Activated CD4-positive, alpha-beta T cell treated with anti-CD3 and anti-CD28 coated beads for 36 hours (primary cell): ENCODE measurements around the gene KAT2B. TPM values are rescaled to one million over a fixed set of nuclear protein-coding genes. Genes with fewer than 3 reads are reported as not detected.
"Not testable (repeated sequence)": the region's sequence is repeated elsewhere in the genome, so short reads cannot be mapped to it uniquely, and the experiment has no call there.

Source experiments
- ATAC-seq: fragments of 200-7000 bp; cut with Tn5 transposase; one replicate; pipeline ENCODE4 v1.10.0; 2021; ENCODE audit warnings: mild to moderate bottlenecking, moderate library complexity
- CTCF ChIA-PET: fragments of 350-600 bp; sonication (Branson Sonifier 250); formaldehyde crosslinking; loops from one replicate; lab custom pipeline; 2021; ENCODE audit warnings: antibody characterized with exemption; lab: Charles Lee
- POLR2A ChIA-PET: fragments of 350-600 bp; sonication (Branson Sonifier 250); formaldehyde crosslinking; loops from one replicate; lab custom pipeline; 2021; ENCODE audit warnings: antibody characterized with exemption, inconsistent platforms; lab: Charles Lee
- DNase-seq: peaks from one replicate; pipeline ENCODE4 v3.0.0-alpha.2; 2020
- H3K27ac Mint-ChIP-seq: one replicate; pipeline ENCODE4 v1.8.0; 2021; ENCODE audit warnings: mixed read lengths
- H3K27me3 Mint-ChIP-seq: one replicate; pipeline ENCODE4 v1.8.0; 2021; ENCODE audit warnings: mixed read lengths
- H3K36me3 Mint-ChIP-seq: one replicate; pipeline ENCODE4 v1.8.0; 2021; ENCODE audit warnings: low read depth, mixed read lengths
- H3K4me1 Mint-ChIP-seq: one replicate; pipeline ENCODE4 v1.8.0; 2021; ENCODE audit warnings: mixed read lengths
- H3K4me3 Mint-ChIP-seq: one replicate; pipeline ENCODE4 v1.8.0; 2021; ENCODE audit warnings: mild to moderate bottlenecking, moderate library complexity, mixed read lengths
- H3K9me3 Mint-ChIP-seq: one replicate; pipeline ENCODE4 v1.8.0; 2021; ENCODE audit warnings: low read depth, mixed read lengths
- intact Hi-C, 2 experiments: fragments of 100-400 bp; cut with DNase I in 1 of 2; cut with micrococcal nuclease in 1 of 2; formaldehyde crosslinking; loops; one replicate each; pipeline versions ENCODE4 v1.14.2 to v1.15.1; 2022 to 2024; cut with DNase I, micrococcal nuclease
- total RNA-seq, 2 experiments: library from RNA; stranded (reverse); gene quantifications; one replicate each; pipeline ENCODE4 v1.2.3, GENCODE V29; 2021

KAT2B gene
- total RNA-seq, 2 experiments from 2014 or later: 17.2 to 18.5 TPM

- DNase-seq: no peak
- intact Hi-C loops: loop anchor here in 1 of 2 experiments (5.0 kb wide), 1 partner anchor 1600 kb away; no protein-coding TSS in a partner anchor
- Mint-ChIP-seq H3K27ac (peak overlapping the region; percentile 64), H3K36me3 (no peaks in the 10 kb centered on the region), H3K27me3 (no peaks in the 10 kb centered on the region), H3K4me3 (peak overlapping the region; percentile 95), H3K9me3 (no peaks in the 10 kb centered on the region), H3K4me1 (peaks cover 62% of the 10 kb centered on the region)
- CTCF ChIA-PET: interaction anchor here (0.7 to 2.9 kb wide), 6 partner anchors 11 to 144 kb away, joined by 3 to 24 read pairs (median 4); partner anchors contain the start of gene SGO1
- no peak for ATAC-seq
- POLR2A ChIA-PET: interaction anchor here (1.8 to 2.6 kb wide), 2 partner anchors 11 to 15 kb away, joined by 6 to 19 read pairs; no protein-coding TSS in a partner anchor
These were observed 2.1 kb downstream of the KAT2B start for GRCh38 chr3:20042331-20042730.

GRCh38 chr3:20043396-20043795, 3.1 kb downstream of the KAT2B start:
- H3K4me1 Mint-ChIP-seq: peaks cover 60% of the 10 kb centered on the region
- H3K9me3 Mint-ChIP-seq: no peaks in the 10 kb centered on the region
- H3K36me3 Mint-ChIP-seq: no peaks in the 10 kb centered on the region
- no peak for ATAC-seq
- peak overlapping the region; percentile 66 for H3K4me3 Mint-ChIP-seq
- ChIA-PET CTCF (interaction anchor here (1.0 to 1.8 kb wide), 2 partner anchors 11 to 17 kb away, joined by 3 to 5 read pairs; no protein-coding TSS in a partner anchor), POLR2A (interaction anchor here (0.8 kb wide), 1 partner anchor 11 kb away, joined by 3 read pairs; no protein-coding TSS in a partner anchor)
- H3K27ac Mint-ChIP-seq: peak overlapping the region; percentile 90
- intact Hi-C loops: loop anchor here in 1 of 2 experiments (5.0 kb wide), 1 partner anchor 1601 kb away; no protein-coding TSS in a partner anchor
- H3K27me3 Mint-ChIP-seq: no peaks in the 10 kb centered on the region
- DNase-seq: peak; percentile 72

GRCh38 chr3:20043825-20044224, 3.6 kb downstream of the KAT2B start:
- H3K4me1 Mint-ChIP-seq: peaks cover 59% of the 10 kb centered on the region
- intact Hi-C loops: loop anchor here in 1 of 2 experiments (5.0 kb wide), 1 partner anchor 1602 kb away; no protein-coding TSS in a partner anchor
- no peaks in the 10 kb centered on the region for H3K9me3 Mint-ChIP-seq
- no peaks in the 10 kb centered on the region for H3K27me3 Mint-ChIP-seq
- DNase-seq (no peak), ATAC-seq (no peak)
- POLR2A ChIA-PET: interaction anchor here (0.8 kb wide), 1 partner anchor 11 kb away, joined by 3 read pairs; no protein-coding TSS in a partner anchor
- CTCF ChIA-PET: interaction anchor here (1.0 to 1.8 kb wide), 2 partner anchors 11 to 17 kb away, joined by 3 to 5 read pairs; no protein-coding TSS in a partner anchor
- H3K36me3 Mint-ChIP-seq: no peaks in the 10 kb centered on the region
- H3K27ac Mint-ChIP-seq: peak overlapping the region; percentile 90
- H3K4me3 Mint-ChIP-seq: peak overlapping the region; percentile 66

GRCh38 chr3:20045141-20045540, 4.9 kb downstream of the KAT2B start:
- H3K9me3 Mint-ChIP-seq, DNase-seq, H3K27ac Mint-ChIP-seq, H3K27me3 Mint-ChIP-seq, H3K36me3 Mint-ChIP-seq, ATAC-seq, POLR2A ChIA-PET, H3K4me3 Mint-ChIP-seq, intact Hi-C loops: not testable (repeated sequence)
- CTCF ChIA-PET: interaction anchor here (1.1 to 1.8 kb wide), 2 partner anchors 9 to 141 kb away, joined by 4 to 5 read pairs; partner anchors contain the start of gene SGO1
- H3K4me1 Mint-ChIP-seq: peaks cover 65% of the 10 kb centered on the region

GRCh38 chr3:20046556-20046955, 6.3 kb downstream of the KAT2B start:
- Mint-ChIP-seq H3K4me1 (peaks cover 76% of the 10 kb centered on the region), H3K27me3 (no peaks in the 10 kb centered on the region), H3K36me3 (peaks cover 1% of the 10 kb centered on the region), H3K9me3 (no peaks in the 10 kb centered on the region), H3K27ac (peak overlapping the region; percentile 31), H3K4me3 (no peak overlapping the region)
- ChIA-PET CTCF (no interaction called here), POLR2A (no interaction called here)
- no peak for ATAC-seq
- DNase-seq: no peak
- intact Hi-C loops: no loop called here

- Mint-ChIP-seq H3K27ac (peak overlapping the region; percentile 68), H3K27me3 (no peaks in the 10 kb centered on the region), H3K9me3 (no peaks in the 10 kb centered on the region), H3K4me1 (peaks cover 76% of the 10 kb centered on the region), H3K4me3 (no peak overlapping the region), H3K36me3 (peaks cover 1% of the 10 kb centered on the region)
- DNase-seq (no peak), ATAC-seq (peak; percentile 10)
- POLR2A ChIA-PET: no interaction called here
- CTCF ChIA-PET: no interaction called here
- intact Hi-C loops: no loop called here
These were observed 7.1 kb downstream of the KAT2B start for GRCh38 chr3:20047341-20047779.

GRCh38 chr3:20047976-20048883, 8.0 kb downstream of the KAT2B start:
- peaks cover 76% of the 10 kb centered on the region for H3K4me1 Mint-ChIP-seq
- no peaks in the 10 kb centered on the region for H3K27me3 Mint-ChIP-seq
- POLR2A ChIA-PET: no interaction called here
- peak overlapping the region; percentile 37 for H3K27ac Mint-ChIP-seq
- H3K9me3 Mint-ChIP-seq: no peaks in the 10 kb centered on the region
- CTCF ChIA-PET: interaction anchor here (0.7 kb wide), 1 partner anchor 10 kb away, joined by 3 read pairs; no protein-coding TSS in a partner anchor
- H3K4me3 Mint-ChIP-seq: no peak overlapping the region
- ATAC-seq: no peak
- DNase-seq: no peak
- intact Hi-C loops: no loop called here
- H3K36me3 Mint-ChIP-seq: peaks cover 1% of the 10 kb centered on the region

- intact Hi-C loops: loop anchor here in 1 of 2 experiments (10.0 kb wide), 1 partner anchor 1396 kb away; no protein-coding TSS in a partner anchor
- DNase-seq (no peak), ATAC-seq (no peak)
- no peaks in the 10 kb centered on the region for H3K9me3 Mint-ChIP-seq
- peak overlapping the region; percentile 4 for H3K27ac Mint-ChIP-seq
- ChIA-PET POLR2A (interaction anchor here (4.2 kb wide), 1 partner anchor 10 kb away, joined by 19 read pairs; the partner anchor contains the start of gene KAT2B), CTCF (interaction anchor here (1.0 to 6.0 kb wide), 2 partner anchors 10 to 100 kb away, joined by 3 to 24 read pairs; partner anchors contain the start of gene KAT2B)
- peaks cover 57% of the 10 kb centered on the region for H3K4me1 Mint-ChIP-seq
- no peaks in the 10 kb centered on the region for H3K27me3 Mint-ChIP-seq
- H3K36me3 Mint-ChIP-seq: peaks cover 1% of the 10 kb centered on the region
- no peak overlapping the region for H3K4me3 Mint-ChIP-seq
These were observed 11.0 kb downstream of the KAT2B start for GRCh38 chr3:20051123-20051806.

GRCh38 chr3:20052851-20053250, 12.6 kb downstream of the KAT2B start:
- no peaks in the 10 kb centered on the region for H3K27me3 Mint-ChIP-seq
- H3K4me3 Mint-ChIP-seq: no peak overlapping the region
- no peaks in the 10 kb centered on the region for H3K9me3 Mint-ChIP-seq
- CTCF ChIA-PET: interaction anchor here (6.0 kb wide), 1 partner anchor 11 kb away, joined by 24 read pairs; the partner anchor contains the start of gene KAT2B
- POLR2A ChIA-PET: interaction anchor here (1.1 to 4.2 kb wide), 2 partner anchors 12 to 114 kb away, joined by 11 to 19 read pairs; partner anchors contain the start of gene KAT2B
- peaks cover 47% of the 10 kb centered on the region for H3K4me1 Mint-ChIP-seq
- H3K27ac Mint-ChIP-seq: no peak overlapping the region
- intact Hi-C loops: loop anchor here in 1 of 2 experiments (10.0 kb wide), 1 partner anchor 1398 kb away; no protein-coding TSS in a partner anchor
- ATAC-seq (no peak), DNase-seq (no peak)
- peaks cover 1% of the 10 kb centered on the region for H3K36me3 Mint-ChIP-seq

- ChIA-PET CTCF (interaction anchor here (0.8 to 6.0 kb wide), 4 partner anchors 10 to 134 kb away, joined by 3 to 24 read pairs (median 4); partner anchors contain the start of gene KAT2B), POLR2A (interaction anchor here (0.6 to 4.2 kb wide), 6 partner anchors 11 to 122 kb away, joined by 3 to 19 read pairs (median 3); partner anchors contain the start of gene KAT2B)
- Mint-ChIP-seq H3K27ac (no peak overlapping the region), H3K4me3 (no peak overlapping the region), H3K36me3 (no peaks in the 10 kb centered on the region), H3K27me3 (no peaks in the 10 kb centered on the region), H3K4me1 (peaks cover 38% of the 10 kb centered on the region), H3K9me3 (no peaks in the 10 kb centered on the region)
- peak; percentile 83 for DNase-seq
- ATAC-seq: peak; percentile 85
- intact Hi-C loops: loop anchor here (1.0 to 10.0 kb wide), 6 partner anchors 13 to 1400 kb away; partner anchors contain the start of genes SGO1 (in 2 of the 2) and KAT2B (in 1 of the 2)
These were observed 14.3 kb downstream of the KAT2B start for GRCh38 chr3:20054549-20054987.
